ENCODE data around the gene GMFB. TPM values are rescaled to one million over a fixed set of nuclear protein-coding genes. Genes with fewer than 3 reads are reported as not detected.

GMFB gene
- total RNA-seq, 1 experiment from 2014 or later, result 79.2 TPM

- peak overlapping the region; percentile 31 for H2BK5ac ChIP-seq (ENCODE audit: insufficient read length, low read length)
- H4K8ac ChIP-seq (replicated peaks; ENCODE audit: insufficient read length, low read depth, low read length), result peak overlapping the region; percentile 83
- WGBS (ENCODE audit: extremely low coverage, insufficient read length, low lambda C conversion rate), result 100% methylated on average over 1 of the region's 5 CpGs
- peak overlapping the region; percentile 91 for H3K27ac ChIP-seq (ENCODE audit: insufficient read length, low read depth, low read length)
- H2BK20ac ChIP-seq (ENCODE audit: low read depth, low read length, poor library complexity, severe bottlenecking), result no peak overlapping the region
- TF ChIP-seq CTCF (conservative IDR thresholded peaks at IDR 0.05), result no peak
- peak overlapping the region; percentile 82 to 84 for H3K4me3 Mint-ChIP-seq
- H3K27me3 ChIP-seq (ENCODE audit: insufficient read depth, low read length), result no peaks in the 10 kb centered on the region
- H2BK120ac ChIP-seq (ENCODE audit: low read depth, low read length, poor library complexity, severe bottlenecking), result no peak overlapping the region
- peak overlapping the region; percentile 88 for H2AFZ ChIP-seq (ENCODE audit: low read length)
- no peaks in the 10 kb centered on the region for H3K27me3 Mint-ChIP-seq (ENCODE audit: low read depth)
- H3K9me3 Mint-ChIP-seq, result no peaks in the 10 kb centered on the region; a peak in 1 of 5 replicates
- peaks cover 41 to 56% of the 10 kb centered on the region in 2 experiments for H3K4me1 Mint-ChIP-seq
- H3K23me2 ChIP-seq (ENCODE audit: insufficient read length, low read depth, low read length, poor library complexity, severe bottlenecking), result peaks cover 12% of the 10 kb centered on the region
- no peak overlapping the region for H3K4ac ChIP-seq (ENCODE audit: low read depth, low read length)
- peak overlapping the region; percentile 95 for H3K4me2 ChIP-seq (ENCODE audit: insufficient read depth, insufficient read length, low read length)
- no peak for DNase-seq
- no peak overlapping the region for H4K91ac ChIP-seq (ENCODE audit: insufficient read length, low read depth, low read length)
- H3K79me2 ChIP-seq (ENCODE audit: insufficient read depth, low read length), result peaks cover 21% of the 10 kb centered on the region; the same call in 1 of the 2 replicates
- no peak overlapping the region for H3K23ac ChIP-seq (ENCODE audit: insufficient read length, low read depth, low read length)
- H3K9ac ChIP-seq (ENCODE audit: extremely low read depth, insufficient read length, low read length), result peak overlapping the region; percentile 81
- H3K36me3 Mint-ChIP-seq (ENCODE audit: insufficient read depth in 1 of 3, low read depth in 3 of 3), result peaks cover 2 to 5% (median 4%) of the 10 kb centered on the region in 3 experiments; a peak in 4 of 7 replicates
- peak overlapping the region; percentile 70 for H4K5ac ChIP-seq (ENCODE audit: insufficient read length, low read depth, low read length)
- no peak overlapping the region for H2BK12ac ChIP-seq (ENCODE audit: insufficient read length, low read depth, low read length)
- H3K9me3 ChIP-seq (ENCODE audit: control insufficient read depth, low read depth, low read length), result no peaks in the 10 kb centered on the region
- peaks cover 4% of the 10 kb centered on the region for H3K79me1 ChIP-seq (ENCODE audit: insufficient read depth, low read depth, low read length, poor library complexity, severe bottlenecking)
- peak overlapping the region; percentile 96 to 97 (median 97) for H3K27ac Mint-ChIP-seq
- H3T11ph ChIP-seq (ENCODE audit: low read length), result no peak overlapping the region
- H3K56ac ChIP-seq (ENCODE audit: insufficient read length, low read depth, low read length), result no peak overlapping the region
- H4K20me1 ChIP-seq (ENCODE audit: control insufficient read depth, insufficient read depth, insufficient read length), result no peaks in the 10 kb centered on the region
- peak overlapping the region; percentile 39 for H3K18ac ChIP-seq (ENCODE audit: insufficient read length, low read depth, low read length)
- H2AK5ac ChIP-seq (ENCODE audit: insufficient read length, low read length), result no peak overlapping the region
- no peak overlapping the region for H2BK15ac ChIP-seq (ENCODE audit: low read depth, low read length)
- H3K4me1 ChIP-seq (ENCODE audit: insufficient read depth, low read length), result no peaks in the 10 kb centered on the region; the same call in 1 of the 2 replicates
- H3K14ac ChIP-seq (ENCODE audit: insufficient read depth, low read length), result peak overlapping the region; percentile 66; the same call in 1 of the 2 replicates
Observed at GRCh38 chr14:54489318-54489683, 521 bp upstream of the GMFB start.
